Islet of Langerhans (tissue), 1 donor: Measurements from ENCODE around the gene AHSA1.

Experiments used
- FAIRE-seq: peaks from one replicate; lab custom pipeline; 2011; peaks lifted over from hg19 to GRCh38; lab: Jason Lieb, UNC

Gene AHSA1

DNA sequence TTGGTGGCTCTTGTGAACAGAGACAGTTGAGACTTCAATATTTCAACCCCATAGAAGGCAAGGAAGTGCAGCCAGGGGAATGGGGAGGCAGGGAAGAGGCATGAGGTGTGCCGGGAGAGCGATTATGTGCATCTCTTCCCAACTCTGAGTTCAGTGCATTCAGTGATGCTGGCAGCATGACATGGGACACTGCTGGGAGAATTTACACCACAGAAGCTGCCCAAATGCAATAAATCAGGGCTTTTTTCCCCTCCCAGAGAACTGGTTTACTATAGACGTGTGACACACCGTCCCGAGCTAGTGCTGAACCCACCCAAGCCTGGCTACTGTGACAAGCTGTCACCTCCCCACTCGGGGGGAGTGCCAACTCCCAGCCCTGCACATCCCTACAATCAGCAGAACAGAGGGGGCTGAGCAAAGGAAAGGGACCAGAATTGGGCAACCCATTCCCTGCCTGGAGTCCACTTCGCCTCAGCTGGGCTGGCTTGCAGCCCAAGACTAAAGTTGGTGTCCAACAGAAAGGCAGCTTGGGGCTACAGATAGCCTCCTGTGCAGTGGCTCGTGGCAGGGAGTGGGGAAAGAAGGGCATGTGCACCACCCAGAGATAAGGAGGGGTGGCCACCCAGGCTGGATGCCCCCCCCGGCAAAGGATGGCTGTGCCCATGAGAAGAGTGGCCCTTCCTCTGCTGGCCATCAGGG, 16.7 kb downstream of the AHSA1 start:
- FAIRE-seq: no peak

DNA sequence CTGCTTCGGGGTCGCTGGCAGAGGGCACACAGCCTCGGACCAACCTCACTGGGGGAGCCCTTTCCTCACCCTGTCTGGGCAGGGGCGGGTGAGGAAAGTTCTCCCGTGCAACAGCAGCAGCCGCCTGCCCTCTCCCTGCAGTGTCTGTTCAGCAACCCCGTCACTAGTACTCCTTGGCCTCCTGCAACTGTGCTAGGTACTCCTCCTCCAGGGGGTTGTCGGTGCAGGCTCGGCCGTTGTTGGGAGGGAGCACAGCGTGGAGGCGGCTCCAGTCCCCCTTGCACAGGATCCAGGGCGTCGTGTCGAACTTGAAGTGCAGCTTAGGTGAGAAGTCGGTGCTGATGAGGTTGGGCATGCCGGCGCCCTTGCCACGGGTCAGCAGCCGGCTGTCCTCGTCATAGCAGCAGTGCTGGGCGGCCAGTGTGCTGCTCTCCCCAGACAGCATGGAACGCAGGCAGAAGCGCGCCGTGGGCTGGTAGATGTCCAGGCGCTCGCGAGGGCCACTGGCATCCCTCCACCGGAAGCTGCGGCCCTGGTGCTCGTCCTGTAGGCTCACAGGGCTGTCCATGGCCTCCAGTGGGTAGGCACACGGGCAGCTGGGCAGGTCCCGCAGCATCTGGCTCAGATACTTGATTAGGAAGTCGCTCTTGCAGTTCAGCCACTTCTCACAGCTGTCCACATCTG, 17.7 kb downstream of the AHSA1 start:
- no peak for FAIRE-seq

DNA sequence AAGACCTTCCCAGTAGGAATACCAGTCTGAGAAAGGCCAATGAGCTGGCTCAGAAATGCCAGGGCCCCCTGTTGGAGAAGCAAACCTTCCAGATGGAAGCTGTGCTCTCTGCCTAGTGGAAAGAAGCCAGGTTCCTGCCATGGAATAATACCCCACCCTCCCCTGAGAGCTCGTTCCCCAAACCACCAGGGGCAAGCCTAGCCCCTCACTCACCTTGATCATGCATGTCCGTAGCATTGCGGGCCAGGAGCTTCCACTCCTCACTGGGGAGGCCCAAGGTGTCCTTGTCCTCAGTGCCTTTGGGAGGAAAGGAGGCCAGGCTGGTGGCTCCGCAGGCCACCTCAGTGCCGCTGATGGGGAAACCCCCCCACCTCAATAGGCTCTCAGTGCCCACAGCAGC, 20.1 kb downstream of the AHSA1 start:
- no peak for FAIRE-seq

DNA sequence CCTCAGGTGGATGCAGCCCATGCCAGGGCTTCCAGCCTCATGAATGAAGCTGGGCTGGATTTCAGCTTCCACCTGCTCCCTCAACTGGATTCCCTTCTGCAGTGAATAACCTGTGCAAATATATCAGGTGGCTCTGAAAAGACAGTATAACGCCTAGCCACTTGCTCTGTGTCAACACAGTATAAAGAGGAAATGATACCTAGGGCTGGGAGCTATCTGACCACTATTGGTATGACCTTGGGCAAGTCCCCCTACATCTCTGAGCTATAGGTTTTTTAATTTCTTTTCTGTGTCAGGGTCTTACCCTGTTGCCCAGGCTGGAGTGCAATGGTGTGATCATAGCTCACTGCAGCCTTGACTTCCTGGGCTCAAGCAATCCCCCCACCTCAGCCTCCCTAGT, 20.9 kb downstream of the AHSA1 start:
- no peak for FAIRE-seq

DNA sequence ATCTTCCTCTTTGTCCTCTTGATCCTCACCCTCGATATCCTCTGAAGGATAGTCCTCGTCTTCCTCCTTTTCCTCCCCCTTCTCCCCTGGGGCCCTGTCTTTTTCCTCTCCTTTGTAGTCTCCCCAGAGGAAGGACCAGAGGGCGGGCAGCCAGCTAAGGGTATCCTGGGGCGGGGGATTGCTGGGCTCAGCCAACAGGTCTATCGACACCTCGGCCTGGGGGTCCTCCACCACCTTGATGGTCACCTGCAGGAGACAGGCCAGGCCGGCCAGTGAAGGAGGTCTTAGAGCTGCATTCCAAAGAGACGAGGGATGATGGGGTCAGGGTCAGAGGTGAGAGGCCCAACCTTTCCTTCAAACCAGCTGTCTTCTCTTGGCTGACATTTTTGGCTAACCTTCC, 24.5 kb downstream of the AHSA1 start:
- no peak for FAIRE-seq

DNA sequence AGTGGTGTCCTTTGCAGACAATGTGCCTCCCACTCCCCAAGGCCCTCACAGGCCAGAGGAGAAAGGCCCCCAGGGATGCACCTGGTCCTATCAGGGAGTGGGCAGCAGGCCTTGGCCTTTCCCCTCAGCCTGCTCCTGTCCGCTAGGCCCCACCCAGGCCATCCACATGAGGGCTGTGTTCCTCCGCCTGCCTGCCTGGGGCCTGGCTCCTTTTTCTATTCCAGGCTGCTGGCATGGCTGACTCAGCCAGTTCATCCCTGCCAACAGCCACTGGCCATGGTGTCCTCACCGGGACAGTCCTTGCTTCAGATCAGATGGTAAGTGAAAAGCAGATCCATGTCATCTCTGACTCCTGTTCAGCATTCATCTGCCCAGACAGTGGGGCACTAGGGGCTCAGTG, 27.4 kb downstream of the AHSA1 start:
- FAIRE-seq: no peak

DNA sequence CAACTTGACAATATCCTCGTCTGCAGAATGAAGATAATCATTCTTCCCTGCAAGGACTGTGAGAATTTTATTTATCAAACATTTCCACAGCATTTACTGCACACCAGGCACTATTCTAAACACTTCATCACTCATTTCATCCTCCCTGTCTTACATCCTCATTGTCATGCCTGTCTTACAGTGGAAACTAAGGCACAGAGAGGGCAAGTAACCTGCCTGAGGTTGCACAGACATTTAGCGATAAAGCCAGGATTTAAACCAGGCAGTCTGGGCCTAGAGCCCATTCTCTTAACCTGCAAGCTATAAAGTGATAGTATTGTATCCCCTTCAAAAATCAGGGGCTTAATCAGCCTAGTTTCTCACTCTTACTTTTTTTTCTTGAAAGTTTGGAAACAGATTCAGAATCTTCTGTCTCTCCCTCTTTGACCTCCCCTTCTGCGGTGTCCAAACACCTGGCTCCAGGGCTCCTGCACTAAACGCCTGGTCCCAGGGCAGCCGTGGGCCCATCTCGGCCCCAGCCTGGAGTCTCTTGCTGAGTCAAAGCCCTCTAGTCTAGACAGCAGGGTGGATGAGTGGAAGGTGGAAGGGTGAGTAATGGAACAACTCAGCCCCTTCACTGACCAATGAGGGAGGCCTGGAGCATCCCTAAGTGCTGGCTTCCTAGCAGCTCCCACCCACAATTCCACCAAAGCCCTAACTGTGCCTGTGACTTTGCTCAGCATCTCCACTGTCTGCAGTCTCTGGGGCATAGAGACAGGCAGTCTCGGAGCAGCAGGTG, 28.2 kb downstream of the AHSA1 start:
- no peak for FAIRE-seq

DNA sequence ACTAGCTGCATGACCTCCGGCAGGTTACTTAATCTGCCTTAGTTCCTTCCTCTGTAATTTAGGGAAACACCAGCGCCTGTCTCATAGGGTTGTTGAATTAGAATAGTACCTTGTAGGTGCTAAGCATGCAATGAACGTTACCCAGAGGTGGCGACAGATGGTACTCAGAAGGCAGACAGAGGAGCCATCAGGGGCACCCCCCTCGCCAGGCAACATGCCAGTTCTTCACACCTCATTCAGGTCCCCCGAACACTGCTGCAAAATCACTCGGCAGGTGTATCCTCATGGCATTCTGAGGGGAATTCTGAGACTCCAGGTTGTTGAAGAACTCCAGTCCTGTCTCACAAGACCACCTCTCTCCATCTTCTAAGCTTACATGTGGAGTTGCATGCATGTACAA, 30.7 kb downstream of the AHSA1 start:
- no peak for FAIRE-seq

DNA sequence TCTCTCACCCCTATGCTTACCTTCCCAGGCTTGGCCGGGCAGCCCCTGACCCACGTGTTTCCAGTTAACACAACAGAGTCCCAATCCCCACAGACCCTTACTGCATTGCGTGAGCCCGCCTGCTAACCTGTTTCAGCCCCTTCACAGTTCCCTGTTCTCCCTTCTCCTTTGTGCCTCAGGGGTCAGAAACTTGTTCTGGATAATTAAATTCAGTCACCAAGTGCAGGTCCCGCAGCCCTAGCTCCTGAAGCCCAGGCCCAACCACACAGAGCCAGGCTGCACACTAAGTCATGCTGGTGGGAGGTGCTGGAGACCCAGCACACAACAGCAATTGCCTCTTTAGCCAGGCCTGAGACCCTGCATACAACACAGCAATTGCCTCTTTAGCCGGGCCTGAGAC, 31.1 kb downstream of the AHSA1 start:
- no peak for FAIRE-seq

DNA sequence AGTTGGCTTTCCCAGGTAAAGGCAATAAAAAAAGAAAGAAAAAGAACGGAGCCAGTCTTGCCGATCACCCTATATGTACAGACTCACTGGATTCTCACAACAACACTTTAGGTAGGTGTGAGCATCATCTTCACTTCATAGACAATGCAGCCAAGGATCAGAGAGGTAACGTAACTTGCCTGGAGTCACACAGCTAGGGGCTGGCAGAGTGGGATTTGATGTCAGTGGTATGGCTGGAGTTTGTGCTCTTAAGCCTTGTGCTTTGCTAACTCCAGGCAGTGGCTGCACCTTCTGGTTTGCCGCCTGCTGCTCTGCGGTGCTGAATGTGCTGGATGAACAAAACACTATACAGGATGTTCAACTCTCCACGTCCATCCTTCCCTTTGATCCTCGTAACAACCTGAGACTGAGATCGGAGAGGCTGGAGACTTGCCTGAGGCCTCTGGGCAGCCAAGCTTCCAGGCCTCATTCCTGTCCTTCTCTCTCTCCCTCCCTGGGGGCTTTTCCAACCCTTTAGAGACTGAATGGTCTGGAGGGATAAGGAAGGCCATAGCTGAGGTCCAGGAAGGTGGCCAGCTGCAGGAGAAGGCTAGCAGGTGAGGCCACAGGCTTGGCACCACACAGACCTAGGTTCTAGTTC, 32.6 kb downstream of the AHSA1 start:
- FAIRE-seq: no peak

DNA sequence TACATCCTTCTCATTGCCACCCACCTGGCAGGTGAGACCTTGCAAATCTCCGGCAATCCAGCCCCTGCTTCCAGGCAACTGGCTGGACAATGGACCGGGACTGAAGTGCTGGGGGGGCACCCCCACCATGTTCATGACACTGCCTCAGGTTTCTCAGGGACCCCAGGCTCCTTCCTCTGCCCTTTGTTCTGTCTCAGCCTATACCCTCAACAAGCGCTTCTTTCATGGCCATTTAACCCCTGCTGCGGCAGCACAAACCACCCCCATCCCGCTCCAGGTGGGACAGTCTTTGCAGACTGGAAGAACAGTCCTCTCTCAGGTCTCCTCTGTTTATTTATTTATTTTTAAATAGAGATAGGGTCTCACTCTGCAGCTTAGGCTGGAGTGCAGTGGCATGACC, 33.2 kb downstream of the AHSA1 start:
- FAIRE-seq: no peak

DNA sequence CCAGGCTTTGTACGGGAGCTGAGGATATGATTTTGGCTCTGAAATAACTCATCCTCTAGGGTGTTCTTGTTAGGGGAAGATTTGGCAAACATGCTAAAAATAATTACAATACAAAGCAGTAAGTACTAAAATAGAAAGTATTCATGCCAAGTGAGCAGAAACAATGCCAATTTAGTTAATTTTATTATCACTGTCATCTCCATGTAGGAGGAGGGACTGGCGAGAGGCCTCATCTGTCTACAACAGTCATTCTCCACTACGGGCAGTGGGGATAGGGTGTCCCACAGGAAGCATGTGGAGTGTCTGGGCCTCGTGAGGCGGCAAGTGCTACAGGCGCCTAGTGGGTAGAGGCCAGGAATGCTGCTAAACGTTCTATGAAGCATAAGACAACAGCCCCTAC, 37.4 kb downstream of the AHSA1 start:
- FAIRE-seq: no peak

DNA sequence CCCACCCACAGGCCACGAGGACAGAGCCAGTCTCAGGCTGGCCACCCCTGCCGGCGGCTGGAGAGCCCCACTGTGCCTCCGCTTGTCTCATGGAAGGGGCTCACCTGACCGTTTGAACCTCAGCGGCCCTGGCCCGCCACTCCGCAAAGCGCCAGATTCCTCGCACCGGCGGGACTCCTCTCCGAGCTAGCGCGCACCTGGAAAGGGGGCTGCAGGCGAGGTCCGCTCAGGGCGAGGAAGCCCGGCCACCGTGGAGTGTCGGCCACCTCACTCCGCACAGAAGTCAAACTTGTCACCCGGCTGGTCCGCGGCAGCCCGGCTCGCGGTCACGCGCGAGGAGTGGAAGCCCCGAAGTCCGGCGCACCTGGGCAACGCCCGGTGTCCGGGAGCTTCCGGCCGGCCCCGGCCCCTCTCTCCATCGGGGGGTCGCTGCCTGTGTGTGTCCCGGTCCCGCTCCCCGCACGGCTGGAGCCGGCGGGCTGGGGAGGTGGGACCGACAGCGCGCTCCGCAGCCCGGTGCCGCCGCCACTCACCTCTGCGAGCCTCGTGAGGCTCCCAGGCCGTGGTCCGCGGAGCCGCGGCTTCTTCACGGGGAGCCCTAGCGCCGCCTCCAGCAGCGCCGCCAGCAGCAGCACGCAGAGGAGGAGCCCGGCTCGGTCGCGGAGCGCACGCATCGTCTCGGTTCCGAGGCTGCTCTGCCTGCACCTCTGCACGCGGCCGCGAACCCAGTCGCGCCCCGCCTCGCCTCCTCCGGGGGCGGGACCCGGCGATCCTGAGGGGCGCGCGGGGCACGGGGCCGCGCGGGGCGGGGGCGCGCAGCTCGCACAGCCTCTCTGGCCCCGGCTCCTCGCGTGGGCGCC, 40.5 kb downstream of the AHSA1 start, which contains the start of gene ISM2:
Gene ISM2 (minus strand): TSS at position 697 of the 860 bp plus-strand sequence. CDS start 23 bp downstream, at position 674.
- FAIRE-seq: no peak

DNA sequence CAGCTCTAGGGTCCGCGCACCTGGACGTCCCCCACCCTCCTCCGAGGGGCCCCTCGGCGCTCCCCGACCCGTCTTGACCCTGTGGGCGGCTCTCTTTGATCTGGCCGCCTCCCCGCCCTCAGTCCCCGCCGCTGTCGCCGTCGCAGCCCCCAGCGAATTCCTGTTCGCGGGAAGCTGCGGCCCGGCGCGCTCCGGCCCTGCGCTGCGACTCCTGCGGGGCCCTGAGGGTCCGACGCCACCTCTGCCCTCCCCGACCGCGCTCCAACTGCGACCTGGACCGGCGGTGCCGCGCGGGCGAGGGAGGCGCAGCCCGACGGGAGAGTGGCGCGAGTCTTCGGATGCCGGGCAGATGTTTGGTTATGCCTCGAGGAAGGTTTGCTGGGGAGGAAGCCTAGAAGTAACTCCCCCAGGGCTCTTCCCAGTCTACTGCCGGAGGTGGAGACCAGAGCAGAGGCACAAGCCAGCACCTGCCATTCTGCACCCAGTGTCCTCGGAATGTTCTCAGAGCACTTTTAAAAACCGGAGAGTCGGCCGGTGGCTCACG, 41.2 kb downstream of the AHSA1 start:
- no peak for FAIRE-seq

DNA sequence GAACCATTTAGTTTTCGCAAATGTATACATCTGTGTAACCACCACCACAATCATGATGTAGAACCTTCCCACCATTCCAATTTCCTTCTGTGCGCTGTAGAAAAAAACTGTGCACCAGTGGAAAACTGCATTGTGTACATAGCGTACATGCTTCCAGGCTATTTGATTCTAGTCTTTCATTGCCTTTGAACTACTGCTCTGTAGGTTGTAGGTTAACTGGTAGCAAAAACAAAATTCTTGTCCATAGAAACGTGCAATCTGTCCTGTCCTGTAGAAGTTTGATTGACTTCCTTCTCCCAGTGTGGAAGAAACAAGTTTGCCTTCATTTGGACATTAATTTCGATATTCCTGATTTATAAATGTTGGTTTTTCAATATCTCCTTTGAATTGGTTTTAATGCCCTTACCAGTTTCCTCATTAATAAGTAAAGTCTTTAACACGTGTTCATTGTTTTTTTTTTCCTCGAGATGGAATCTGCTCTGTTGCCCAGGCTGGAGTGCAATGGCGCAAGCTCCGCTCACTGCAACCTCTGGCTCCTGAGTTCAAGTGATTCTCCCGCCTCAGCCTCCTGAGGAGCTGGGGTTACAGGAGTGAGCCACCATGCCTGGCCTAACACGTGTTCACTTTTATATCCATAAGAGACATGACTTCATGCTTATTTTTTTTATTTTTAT, 44.4 kb downstream of the AHSA1 start:
- FAIRE-seq: no peak

DNA sequence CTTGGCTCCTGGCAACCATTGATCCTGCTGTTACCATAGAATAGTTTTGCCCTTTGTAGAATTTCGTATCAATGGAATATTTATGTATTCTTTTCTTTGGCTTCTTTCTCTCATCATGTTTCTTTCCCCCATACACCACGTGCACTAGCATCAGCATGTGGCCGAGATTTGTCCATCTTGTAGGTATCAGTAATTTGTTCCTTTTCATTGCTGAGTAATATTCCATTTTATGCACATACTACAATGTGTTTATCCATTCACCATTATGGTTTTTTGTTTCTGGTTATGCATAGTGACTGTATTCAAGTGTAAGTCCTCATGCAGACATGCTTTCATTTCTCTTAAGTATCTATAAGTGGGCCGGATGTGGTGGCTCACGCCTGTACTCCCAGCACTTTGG, 45.2 kb downstream of the AHSA1 start:
- no peak for FAIRE-seq

DNA sequence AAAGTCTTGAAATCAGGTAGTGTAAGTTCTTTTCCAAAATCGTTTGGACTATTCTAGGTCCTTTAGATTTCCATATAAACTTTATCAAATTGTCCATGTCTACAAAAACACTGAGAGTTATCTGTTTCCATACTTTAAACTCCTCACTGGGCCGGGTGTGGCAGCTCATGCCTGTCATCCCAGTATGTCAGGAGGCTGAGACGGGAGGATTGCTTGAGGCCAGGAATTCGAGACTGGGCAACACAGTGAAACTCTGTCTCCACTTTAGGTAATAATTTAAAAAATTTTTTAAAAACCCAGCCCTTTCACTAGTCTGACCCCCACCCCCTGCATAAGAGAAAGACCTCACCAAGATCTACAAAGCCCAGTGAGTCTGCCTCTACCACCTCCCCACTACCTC, 47.1 kb downstream of the AHSA1 start:
- no peak for FAIRE-seq

DNA sequence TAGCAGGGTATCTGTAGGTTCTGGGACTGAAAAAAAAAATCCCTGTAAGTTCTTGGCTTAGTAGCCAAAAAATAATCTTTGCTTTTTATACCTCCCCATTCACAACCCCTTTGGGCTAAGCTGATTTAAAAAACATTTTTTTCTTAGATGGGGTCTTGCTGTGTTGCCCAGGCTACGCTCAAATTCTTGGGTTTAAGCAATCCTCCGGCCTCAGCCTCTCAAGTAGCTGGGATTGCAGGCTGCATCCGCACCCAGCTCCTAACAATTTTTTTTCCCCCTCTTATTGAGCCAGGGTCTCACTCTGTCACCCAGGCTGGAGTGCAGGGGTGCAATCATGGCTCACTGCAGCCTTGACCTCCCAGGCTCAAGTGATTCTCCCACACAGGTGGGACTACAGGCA, 49.9 kb downstream of the AHSA1 start:
- FAIRE-seq: no peak

DNA sequence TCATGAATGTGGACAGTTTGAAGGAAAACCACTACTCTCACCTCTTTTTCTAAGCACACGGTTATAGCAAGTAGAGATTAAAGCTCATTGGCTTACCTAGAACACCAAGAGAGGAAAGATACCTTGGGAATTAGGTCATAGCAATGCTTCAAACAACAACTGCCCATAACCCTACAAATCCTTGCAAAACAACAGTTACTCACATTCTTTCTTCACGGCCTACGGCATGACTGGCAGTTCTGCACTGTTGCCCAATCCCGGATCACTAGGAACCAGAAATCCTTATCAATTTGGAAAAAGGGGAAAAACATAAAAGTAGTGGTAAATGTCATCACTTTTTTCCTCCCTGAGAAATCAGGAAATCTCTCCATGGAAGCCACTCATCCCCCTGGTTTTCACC, 50.4 kb downstream of the AHSA1 start:
- no peak for FAIRE-seq

DNA sequence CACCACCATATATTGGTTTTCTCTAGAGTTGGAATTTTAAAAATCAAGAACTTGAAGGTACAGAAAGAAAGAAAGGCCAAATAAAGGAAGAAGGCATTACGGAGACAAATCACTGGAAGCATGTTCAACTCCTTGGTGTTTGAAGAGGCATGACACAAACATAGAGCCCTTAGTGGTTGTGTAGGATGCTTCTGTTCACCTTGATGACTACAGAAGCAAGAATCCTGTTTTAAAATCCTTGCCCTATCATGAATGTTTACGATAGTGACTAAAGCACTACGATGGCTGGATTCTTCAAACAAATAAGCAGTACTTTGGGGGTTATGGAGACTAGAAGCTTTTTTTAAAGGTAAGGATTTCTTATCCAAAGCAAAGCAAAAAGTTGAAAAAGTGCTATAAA, 51.0 kb downstream of the AHSA1 start:
- no peak for FAIRE-seq

DNA sequence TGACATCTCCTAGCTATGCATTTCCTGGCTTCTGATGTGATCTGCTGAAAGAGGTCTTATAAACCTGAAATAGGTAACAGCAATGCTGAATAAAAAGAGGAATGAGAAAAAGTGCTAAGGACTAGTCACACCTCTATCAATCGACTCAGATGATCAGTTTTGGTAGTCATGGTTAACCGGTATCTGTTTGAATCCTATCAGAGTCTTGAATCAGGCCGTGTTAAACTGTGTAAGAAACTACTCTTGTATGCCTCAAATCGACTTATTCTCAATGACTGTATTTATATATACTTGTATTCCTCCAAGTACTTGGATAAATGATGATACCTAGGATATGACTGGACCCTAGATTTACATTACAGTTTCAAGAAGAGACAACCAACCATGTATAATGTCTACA, 51.5 kb downstream of the AHSA1 start:
- no peak for FAIRE-seq
